Neural progenitor cell (in vitro differentiated cells): ENCODE results near the gene CD164.

ENCODE experiments used
- EZH2 ChIP-seq: fragments of 200-600 bp; sonication (generic); IDR thresholded peaks from 2 replicates; pipeline ENCODE4 v1.6.1; 2017; ENCODE audit warnings: antibody characterized with exemption, mild to moderate bottlenecking, moderate library complexity
- EZH2phosphoT487 ChIP-seq: fragments of 200-600 bp; sonication (generic); IDR thresholded peaks from 2 replicates; pipeline ENCODE4 v1.6.1; 2017; ENCODE audit warnings: antibody characterized with exemption

DNA sequence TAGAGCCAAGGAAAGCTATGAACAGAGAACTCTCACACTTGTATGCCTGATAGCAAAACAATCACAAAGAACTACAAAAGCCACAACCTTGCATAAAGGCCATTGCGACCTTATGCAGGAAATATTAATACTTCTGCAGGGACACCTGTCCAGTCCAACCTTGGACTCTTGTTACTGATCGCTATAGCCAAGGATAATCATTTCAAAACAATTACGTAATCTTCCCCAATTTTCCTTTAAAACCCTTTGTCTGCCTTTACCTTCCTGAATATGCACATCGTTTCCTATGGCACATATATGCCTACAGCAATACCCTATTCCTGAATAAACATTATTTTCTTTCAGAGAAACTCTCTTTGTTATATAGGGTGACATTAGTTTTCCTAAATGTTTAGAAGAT, 35.4 kb upstream of the CD164 start:
- TF ChIP-seq EZH2phosphoT487: no peak
- no peak for TF ChIP-seq EZH2
